RWPE2 (cell line): Measurements from ENCODE around the gene PTOV1.
A peak's percentile ranks its signal among the peaks of the same experiment; 100 is the strongest.

ENCODE experiments used
- ATAC-seq: fragments of 200-7000 bp; cut with Tn5 transposase; 3 replicates; pipeline ENCODE4 v1.9.1; 2021; ENCODE audit warnings: low read depth
- DNase-seq: peaks from one replicate; pipeline ENCODE4 v3.0.0-alpha.2; 2020; ENCODE audit warnings: low spot score
- H3K27ac ChIP-seq: fragments of 450-650 bp; 2 replicates; pipeline ENCODE4 v1.5.1; 2017; ENCODE audit warnings: mild to moderate bottlenecking; ENCODE audit not compliant: poor library complexity, severe bottlenecking
- H3K27me3 ChIP-seq: fragments of 250-450 bp; sonication (Bioruptor Pico); 2 replicates; pipeline ENCODE4 v1.5.1; 2021; ENCODE audit warnings: mild to moderate bottlenecking, moderate library complexity; ENCODE audit not compliant: insufficient read depth, poor library complexity, severe bottlenecking
- H3K36me3 ChIP-seq: fragments of 250-450 bp; sonication (Bioruptor Pico); 2 replicates; pipeline ENCODE4 v1.5.1; 2020; ENCODE audit warnings: low read depth, mild to moderate bottlenecking, moderate library complexity
- H3K4me1 ChIP-seq: fragments of 250-450 bp; sonication (Bioruptor Pico); 2 replicates; pipeline ENCODE4 v1.5.1; 2021; ENCODE audit warnings: mild to moderate bottlenecking, moderate library complexity; ENCODE audit not compliant: insufficient read depth, poor library complexity, severe bottlenecking
- H3K4me3 ChIP-seq: fragments of 250-450 bp; sonication (Bioruptor Pico); 2 replicates; pipeline ENCODE4 v1.5.1; 2021; ENCODE audit warnings: mild to moderate bottlenecking, moderate library complexity; ENCODE audit not compliant: severe bottlenecking
- H3K9me3 ChIP-seq: fragments of 250-450 bp; sonication (Bioruptor Pico); 2 replicates; pipeline ENCODE4 v1.5.1; 2021; ENCODE audit warnings: mild to moderate bottlenecking, moderate library complexity; ENCODE audit not compliant: severe bottlenecking
- TF ChIP-seq, protein P1 (sequence below): fragments of 450-650 bp; IDR thresholded peaks from one replicate; pipeline ENCODE4 v1.5.1; 2017; ENCODE audit warnings: mild to moderate bottlenecking, moderate library complexity; ENCODE audit not compliant: poor library complexity, severe bottlenecking

Gene PTOV1

DNA sequence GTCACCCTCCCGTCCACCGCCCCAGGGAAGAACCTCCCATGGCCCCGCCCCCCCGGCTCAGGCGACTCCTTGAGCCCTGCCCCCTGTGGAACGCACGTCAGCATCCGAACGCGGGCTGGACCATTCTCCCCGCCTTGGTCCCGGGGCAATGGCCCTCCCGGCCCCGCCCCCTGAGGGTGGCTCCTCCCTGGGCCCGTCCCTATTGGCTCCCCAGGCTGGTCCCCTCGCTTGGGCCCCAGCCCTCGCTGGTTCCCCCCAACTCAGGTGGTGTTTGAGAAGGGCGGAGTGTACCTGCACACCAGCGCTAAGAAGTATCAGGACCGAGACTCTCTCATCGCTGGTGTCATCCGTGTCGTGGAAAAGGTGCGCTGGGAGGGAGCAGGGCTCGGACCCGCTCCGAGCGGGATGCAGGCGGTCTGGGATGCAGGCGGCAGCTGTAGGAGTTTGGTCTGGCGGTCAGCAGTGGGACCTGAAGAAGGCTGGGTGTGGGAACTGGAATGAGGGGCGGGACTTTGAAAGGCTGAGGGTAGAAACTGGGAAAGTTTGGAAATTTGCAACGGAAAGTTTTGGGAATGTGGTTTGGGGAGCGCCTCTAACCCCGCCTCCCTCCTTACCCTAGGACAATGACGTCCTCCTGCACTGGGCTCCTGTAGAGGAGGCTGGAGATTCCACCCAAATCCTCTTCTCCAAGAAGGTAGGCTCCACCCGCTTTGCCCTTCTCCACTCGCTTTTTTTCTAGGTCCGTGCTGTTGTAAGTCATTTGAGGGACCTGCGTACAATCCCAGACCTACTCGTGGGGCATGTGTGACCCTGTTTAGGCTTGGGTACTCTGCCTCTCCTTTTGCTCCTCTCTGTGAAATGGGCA is 27.2 kb downstream of the PTOV1 start:
- peak overlapping the region; percentile 81 for H3K27ac ChIP-seq
- TF ChIP-seq, protein P1, sequence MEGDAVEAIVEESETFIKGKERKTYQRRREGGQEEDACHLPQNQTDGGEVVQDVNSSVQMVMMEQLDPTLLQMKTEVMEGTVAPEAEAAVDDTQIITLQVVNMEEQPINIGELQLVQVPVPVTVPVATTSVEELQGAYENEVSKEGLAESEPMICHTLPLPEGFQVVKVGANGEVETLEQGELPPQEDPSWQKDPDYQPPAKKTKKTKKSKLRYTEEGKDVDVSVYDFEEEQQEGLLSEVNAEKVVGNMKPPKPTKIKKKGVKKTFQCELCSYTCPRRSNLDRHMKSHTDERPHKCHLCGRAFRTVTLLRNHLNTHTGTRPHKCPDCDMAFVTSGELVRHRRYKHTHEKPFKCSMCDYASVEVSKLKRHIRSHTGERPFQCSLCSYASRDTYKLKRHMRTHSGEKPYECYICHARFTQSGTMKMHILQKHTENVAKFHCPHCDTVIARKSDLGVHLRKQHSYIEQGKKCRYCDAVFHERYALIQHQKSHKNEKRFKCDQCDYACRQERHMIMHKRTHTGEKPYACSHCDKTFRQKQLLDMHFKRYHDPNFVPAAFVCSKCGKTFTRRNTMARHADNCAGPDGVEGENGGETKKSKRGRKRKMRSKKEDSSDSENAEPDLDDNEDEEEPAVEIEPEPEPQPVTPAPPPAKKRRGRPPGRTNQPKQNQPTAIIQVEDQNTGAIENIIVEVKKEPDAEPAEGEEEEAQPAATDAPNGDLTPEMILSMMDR = no peak
- no peaks in the 10 kb centered on the region for H3K4me1 ChIP-seq
- peak; percentile 73 for ATAC-seq
- H3K9me3 ChIP-seq = no peaks in the 10 kb centered on the region
- DNase-seq = peak; percentile 98
- no peaks in the 10 kb centered on the region for H3K27me3 ChIP-seq
- H3K4me3 ChIP-seq = peak overlapping the region; percentile 88
- H3K36me3 ChIP-seq = peaks cover 28% of the 10 kb centered on the region

DNA sequence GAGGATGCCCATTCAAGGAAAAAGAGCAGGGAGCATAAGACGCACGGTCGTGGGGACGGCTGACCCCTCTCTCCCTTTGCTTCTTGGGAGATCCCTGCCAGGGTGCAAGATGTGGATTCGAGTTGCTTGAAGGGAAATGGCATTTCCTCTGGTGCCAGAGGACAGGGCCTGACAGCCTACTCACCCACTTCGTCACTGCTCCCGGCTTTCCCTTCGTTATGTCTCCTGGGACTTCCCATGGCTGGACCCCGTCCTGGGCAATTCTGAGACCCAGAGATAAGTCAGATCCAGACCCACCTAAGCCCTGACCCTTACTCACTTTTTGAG is 27.7 kb downstream of the PTOV1 start:
- no peaks in the 10 kb centered on the region for H3K9me3 ChIP-seq
- peaks cover 34% of the 10 kb centered on the region for H3K36me3 ChIP-seq
- DNase-seq (no peak), ATAC-seq (no peak)
- H3K27me3 ChIP-seq = no peaks in the 10 kb centered on the region
- H3K4me1 ChIP-seq = no peaks in the 10 kb centered on the region
- peak overlapping the region; percentile 81 for H3K27ac ChIP-seq
- peak overlapping the region; percentile 88 for H3K4me3 ChIP-seq
- TF ChIP-seq, protein P1 = no peak

DNA sequence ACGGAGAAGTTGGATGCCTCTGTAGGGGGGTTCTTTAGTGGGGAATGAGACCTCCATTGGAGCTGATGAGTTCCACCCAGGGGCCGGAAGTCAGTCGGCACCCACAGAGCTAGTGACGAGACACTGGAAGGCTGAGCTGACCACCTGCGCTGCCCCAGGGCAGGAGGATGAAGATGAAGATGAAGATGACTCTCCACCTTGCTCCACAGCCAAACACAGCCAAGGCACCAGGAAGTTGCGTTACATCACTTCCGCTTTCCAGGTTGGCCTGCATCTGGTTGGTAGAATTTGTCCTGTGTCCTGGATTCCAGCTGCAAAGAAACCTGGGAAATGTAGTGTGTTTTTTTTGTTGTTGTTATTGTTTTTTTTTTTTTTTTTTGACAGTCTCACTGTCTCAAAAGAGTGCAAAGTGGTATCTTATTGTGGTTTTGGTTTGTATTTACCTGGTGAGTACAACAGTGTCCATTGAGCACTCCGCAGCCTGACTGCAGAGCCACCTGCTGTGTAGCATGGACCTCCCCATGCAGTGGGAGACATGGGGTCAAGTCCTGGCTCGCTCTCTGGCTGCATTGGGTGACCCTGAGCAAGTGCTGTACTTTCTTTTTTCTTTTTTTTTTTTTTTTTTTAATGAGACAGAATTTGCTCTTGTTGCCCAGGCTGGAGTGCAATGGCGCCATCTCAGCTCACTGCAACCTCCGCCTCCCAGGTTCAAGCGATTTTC is 28.4 kb downstream of the PTOV1 start:
- DNase-seq (no peak), ATAC-seq (no peak)
- Histone ChIP-seq H3K36me3 (peaks cover 38% of the 10 kb centered on the region), H3K27me3 (no peaks in the 10 kb centered on the region), H3K9me3 (no peaks in the 10 kb centered on the region), H3K27ac (no peak overlapping the region), H3K4me3 (no peak overlapping the region), H3K4me1 (no peaks in the 10 kb centered on the region)
- TF ChIP-seq, protein P1 = no peak

DNA sequence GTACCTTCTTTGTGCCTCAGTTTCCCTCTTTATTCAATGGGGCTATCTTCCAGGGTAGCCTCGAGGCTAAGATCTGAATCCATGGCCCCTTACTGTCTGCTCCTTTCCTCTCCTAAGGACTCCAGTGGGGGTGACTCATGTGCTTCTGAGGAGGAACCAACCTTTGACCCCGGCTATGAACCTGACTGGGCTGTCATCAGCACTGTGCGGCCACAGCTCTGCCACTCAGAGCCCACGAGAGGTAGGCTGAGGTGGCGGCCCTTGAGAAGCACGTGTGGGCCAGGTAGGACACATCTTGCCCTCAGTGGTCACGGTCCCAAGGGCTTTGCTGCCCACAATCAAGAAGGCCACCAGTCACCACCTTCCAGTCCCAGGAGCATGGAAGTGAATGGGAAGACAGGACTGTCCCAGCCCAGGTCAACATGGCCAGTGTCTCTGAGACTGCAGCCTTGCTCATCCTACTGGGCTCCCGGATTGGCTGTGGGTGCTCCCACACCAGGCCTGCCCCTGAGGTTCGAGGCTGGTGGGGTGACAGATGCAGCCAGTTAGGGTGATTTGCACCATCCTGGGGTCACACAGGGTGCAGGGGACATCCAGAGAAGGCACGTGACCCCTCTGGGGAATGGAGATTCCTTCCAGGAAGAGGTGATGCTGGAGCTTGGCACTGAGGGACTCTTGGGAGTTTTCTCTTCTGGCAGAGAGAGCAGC is 29.4 kb downstream of the PTOV1 start:
- TF ChIP-seq, protein P1 = no peak
- Histone ChIP-seq H3K4me3 (no peak overlapping the region), H3K27me3 (no peaks in the 10 kb centered on the region), H3K27ac (no peak overlapping the region), H3K4me1 (no peaks in the 10 kb centered on the region), H3K9me3 (no peaks in the 10 kb centered on the region), H3K36me3 (peaks cover 38% of the 10 kb centered on the region)
- ATAC-seq = no peak
- DNase-seq = no peak
